GM11168 (cell line): ENCODE measurements around the gene MFF.
"Not testable (repeated sequence)": the region's sequence is repeated elsewhere in the genome, so short reads cannot be mapped to it uniquely, and the experiment has no call there.

Experiments
- in situ Hi-C: fragments of 300-500 bp; cut with MboI; formaldehyde crosslinking; loops from one replicate; pipeline ENCODE4 v1.12.0; 2022; ENCODE audit warnings: low sequenced_read_pairs; ENCODE audit not compliant: unreplicated experiment

MFF gene

DNA sequence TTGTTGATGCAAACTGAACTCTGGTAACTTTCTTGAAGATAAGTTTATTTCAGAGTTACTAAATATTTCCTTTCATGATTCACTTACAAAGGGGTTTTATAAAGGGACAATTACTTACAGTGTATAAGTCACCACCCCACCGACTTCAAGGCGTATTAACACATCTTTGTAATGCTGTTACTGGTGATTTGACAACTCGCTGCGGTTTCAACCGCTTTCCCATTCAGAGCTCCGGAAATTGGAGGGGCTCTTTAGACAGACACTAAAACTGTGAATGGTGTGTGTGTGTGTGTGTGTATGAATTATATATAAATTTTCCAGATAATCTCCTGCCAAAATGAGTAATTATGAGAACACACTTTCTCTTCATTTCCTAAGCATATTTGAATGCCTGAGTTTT is 49.1 kb downstream of the MFF start:
- in situ Hi-C loops = no loop called here

DNA sequence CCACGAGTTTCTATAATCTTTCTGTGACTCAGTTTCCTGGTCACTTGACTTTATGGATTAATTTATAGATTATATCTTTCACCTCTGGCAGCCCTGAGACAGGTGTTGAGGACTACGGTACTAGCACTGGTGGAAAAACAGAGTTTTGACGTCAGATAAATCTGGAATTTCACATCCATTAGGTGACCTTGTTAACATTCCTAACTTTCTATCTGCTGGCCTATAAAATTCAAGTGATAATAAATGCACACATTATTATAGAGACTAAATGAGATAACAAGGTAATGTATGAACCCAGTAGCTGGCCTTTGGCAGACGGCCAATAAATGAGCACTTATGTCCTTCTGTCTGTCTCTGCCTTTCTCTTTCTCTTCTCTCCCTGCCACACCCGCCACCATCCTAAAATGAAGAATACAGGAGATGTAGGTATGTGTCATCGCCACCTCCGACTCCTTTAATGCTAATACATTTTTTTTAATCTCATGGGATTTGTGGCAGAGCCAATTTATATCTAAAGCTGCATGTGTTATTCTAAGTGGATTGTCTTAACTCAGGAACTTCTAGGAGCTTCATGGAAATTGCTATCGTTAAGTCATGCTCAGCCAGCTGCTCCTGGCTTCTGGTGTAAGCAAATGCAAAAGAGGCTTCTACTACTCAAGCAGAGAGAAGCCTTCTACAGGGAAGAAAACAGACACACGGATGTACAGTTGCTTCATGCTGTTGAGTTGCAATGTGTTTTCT is 51.8 kb downstream of the MFF start:
- in situ Hi-C loops = no loop called here

DNA sequence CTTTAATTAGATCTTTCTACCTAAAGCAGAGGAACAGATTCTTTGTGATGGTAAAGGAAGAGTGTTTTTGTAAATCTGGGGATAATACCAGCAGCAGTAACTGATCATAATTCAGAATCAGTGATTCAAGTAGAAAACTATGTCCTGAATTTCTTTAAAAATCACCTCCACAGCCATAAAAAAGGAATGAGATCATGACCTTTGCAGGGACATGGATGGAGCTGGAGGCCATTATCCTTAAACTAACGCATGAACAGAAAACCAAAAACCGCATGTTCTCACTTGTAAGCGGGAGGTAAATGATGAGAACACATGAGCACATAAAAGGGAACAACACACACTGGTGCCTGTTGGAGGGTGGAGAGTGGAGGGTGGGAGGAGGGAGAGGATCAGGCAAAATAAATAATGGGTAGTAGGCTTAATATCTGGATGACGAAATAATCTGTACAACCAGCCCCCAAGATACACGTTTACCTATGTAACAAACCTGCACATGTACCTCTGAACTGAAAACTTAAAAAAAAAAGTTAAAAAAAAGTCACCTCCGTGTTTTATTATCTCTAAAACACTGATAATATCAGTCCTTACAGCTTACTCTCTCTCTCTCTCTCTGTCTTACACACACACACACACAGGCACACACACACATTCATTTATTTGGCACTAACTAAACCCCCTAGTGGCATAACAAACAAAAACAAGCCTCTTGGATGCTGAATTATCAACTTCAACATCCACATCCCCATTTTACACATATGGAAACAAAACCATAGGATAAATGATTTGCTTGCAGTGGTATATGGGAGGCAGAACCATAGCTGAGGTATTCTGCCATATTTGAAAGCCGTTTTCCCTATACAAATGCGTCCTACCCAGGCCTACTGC is 52.7 kb downstream of the MFF start:
- in situ Hi-C loops = no loop called here

DNA sequence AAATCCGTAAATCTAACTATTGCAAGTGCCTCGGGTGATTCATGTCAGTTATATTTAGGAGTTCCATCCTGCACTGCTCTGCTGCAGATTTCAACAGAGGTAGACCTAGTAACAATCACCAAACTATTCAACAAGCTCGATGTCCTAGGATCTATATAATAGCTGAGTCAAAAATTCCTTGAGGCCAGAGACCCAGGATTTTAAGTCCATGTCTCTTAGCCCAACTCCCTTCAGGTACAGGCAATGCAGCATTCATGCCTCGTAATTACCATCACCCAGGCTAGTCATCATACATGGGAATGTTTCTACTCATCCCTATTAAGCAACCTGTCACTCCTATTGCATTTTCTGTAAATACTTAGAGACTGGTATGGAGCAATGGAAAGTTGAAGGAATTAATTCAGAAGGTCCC is 53.3 kb downstream of the MFF start:
- in situ Hi-C loops = no loop called here

DNA sequence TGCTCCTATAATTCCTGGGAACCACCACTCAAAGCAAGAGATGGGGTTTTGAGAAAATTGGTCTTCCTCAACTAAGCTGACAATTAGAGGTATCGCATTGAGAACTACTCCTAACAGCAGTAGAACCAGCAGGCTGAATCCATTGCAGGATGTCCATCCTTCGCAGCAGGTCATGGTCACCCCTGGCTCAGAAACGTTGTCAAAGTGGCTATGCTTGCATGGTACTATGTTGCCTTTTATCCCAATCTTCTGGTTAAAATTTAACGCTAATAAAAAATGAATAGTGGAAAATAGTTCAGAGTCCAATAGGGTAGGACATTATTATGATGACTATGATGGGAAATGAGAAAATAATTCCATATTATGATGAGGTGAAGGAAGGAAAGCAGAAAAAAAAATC is 54.0 kb downstream of the MFF start, which contains the start of gene TM4SF20:
TM4SF20 (minus strand) TSS at position 212 of the 400 bp plus-strand sequence; CDS start at position 174, 38 bp downstream.
- in situ Hi-C loops = no loop called here

DNA sequence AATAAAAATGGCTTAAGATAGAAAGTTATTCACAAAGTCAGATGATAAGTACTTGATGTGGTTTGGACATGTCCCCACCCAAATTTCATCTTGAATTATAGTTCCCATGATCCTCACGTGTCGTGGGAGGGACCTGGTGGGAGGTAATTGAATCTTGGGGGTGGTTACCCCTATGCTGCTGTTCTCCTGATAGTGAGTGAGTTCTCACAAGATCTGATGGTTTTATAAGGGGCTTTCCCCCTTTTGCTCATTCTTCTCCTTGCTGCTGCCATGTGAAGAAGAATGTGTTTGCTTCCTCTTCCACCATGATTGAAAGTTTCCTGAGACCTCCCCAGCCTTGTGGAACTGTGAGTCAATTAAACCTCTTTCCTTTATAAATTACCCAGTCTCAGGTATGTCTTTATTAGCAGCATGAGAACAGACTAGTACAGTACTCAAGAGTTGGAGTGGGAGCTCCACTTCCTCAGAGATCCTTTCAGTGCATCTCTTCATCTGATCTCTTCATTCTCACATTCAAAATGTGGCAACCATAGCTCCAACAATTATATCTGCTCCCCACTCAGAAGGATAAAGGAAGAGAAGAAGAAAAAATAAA is 57.3 kb downstream of the MFF start:
- in situ Hi-C loops = not testable (repeated sequence)

DNA sequence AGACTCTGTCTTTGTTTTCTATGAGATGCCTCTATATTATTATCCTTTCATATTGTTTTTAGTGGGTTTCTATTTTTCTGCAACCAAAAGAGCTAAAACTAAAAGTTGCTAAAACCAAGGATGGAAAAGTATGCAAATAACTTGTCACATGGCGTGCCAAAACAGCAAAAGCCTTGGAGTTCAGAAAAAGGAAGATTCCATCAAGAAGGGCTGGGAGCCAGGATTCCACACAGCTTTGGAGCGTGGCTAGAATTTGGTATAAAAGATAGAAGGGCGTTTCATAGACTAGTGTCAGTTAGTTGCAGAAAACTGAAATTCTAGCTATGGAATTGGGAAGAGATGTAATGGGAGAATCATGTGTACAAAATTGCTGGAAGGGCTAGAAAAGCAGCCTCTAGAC is 58.6 kb downstream of the MFF start:
- in situ Hi-C loops = no loop called here

DNA sequence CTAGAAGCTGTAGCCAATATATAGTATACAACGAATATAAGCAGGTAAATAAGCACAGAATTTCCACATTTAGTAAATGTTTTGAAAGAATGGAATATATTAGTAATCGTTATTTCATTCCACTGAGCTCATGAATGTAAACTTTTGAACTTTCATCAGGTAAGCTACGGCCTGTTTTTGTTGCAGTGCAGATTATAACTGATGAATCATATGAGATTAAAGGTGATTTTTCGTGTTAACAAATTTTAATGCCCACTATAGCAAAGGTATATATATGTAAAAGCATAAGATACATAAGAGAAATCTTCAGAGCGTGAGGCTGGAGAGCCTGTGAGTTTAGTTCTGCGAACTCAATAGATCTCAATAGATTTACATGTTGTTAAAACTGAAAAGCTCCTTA is 61.6 kb downstream of the MFF start:
- in situ Hi-C loops = no loop called here

DNA sequence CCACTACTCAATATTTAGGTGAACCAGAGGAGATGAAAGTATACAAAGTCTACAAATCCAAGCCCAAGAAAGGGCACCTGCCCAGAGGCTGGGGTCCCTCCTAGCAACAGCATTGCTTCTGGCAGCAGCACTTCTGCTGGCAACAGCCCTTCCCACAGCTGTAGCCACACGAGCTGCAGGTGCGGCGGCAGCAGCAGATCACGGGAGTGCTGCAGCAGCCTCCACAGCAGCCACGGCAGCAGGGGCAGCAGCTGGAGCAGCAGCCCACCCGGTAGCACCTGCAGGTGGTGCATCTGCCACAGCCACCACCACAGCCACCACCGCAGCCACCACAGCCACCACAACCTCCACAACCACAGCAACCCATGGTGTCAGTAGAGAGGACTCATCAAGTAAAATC is 62.5 kb downstream of the MFF start, which contains the start of gene SCYGR1:
SCYGR1 (minus strand) TSS at position 367 of the 400 bp plus-strand sequence; CDS start at position 367, 0 bp downstream.
- in situ Hi-C loops = not testable (repeated sequence)

DNA sequence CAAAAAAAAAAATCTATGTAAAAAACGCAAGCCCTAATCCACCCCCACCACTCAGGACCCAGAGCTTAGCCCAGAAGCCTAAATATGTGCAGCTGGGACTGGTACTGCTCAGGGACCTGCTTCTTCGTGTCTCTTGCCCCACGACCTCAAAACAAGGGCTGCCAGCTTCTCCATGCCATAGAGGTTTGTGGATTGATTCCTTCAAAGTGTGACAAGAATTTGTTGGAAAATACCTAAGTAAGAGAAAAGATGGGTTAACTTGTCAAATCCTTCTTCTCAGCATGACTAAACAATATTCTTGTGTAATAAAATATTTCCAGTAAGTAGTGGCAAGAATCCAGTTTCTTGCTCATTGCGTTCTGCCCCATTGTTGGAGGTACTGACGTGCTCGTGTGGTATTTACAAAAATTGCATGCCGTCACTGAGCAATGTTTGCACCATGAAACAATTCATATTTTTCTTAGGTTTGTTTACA is 63.5 kb downstream of the MFF start:
- in situ Hi-C loops = no loop called here

DNA sequence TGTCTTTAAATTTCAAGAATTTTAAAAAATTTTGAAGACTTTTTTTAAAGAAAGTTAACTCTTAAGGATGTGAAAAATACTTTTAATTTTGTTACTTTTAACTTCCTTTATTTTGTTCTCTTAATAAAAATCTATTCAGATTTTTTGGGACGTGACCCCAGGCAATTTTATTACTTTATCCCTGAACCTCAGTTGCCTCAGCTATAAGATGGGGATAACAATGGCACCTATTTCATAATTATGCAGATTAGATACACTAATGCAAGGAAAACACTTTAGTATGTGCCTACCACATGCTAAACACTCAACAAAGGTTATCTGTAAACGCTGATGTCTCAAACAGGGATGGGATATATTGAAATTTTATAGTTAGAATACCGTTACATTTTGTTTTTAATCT is 64.2 kb downstream of the MFF start:
- in situ Hi-C loops = no loop called here

DNA sequence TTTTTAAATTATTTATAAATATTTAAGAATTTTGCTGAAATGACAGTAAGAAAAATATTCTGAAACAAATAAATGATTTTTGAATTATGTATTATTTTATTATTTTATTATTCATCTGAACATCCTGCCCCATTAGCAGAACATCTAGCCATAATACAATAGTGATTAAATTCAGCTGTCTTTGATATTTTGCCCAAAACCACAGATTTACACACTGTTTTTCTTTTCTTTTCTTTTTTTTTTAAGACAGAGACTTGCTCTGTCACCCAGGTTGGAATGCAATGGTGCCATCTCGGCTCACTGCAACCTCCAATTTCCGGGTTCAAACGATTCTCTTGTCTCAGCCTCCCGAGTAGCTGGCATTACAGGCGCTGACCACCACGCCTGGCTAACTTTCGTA is 64.6 kb downstream of the MFF start:
- in situ Hi-C loops = no loop called here

DNA sequence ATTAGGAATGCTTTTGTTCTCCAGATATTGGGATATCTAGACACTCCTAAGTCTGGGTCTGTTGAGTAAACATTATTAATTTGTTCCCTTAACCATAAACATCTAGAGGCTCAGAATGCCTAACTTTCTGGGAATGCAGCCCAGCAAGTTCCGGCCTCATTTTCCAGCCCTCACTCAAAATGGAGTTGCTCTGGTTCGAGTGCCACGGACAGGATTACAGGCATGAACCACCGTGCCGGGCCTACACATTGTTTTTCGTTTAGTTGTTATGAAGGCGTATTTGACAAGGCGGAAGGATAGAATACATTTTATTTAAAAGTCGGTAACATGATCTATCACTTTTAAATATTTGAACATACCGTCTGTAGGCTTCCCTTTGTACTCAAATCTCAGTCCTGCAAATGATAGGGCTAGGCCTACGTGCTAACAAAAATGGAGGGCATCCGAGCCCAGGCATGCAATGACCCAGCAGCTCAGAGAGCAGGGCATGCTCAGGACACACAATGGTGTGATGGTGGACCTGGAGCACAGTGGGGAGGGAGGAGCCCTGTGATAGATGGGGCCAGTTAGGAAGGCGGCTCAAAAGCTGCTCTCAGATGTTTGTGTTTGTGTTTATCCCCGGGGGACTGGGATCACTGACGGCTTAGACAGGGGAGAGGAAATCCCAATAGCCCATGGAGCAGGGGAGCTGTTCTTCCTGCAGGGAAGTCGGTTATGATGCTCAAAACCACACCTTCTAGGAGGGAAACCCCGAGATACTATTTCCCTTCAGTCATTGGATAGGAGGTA is 65.6 kb downstream of the MFF start:
- in situ Hi-C loops = no loop called here

DNA sequence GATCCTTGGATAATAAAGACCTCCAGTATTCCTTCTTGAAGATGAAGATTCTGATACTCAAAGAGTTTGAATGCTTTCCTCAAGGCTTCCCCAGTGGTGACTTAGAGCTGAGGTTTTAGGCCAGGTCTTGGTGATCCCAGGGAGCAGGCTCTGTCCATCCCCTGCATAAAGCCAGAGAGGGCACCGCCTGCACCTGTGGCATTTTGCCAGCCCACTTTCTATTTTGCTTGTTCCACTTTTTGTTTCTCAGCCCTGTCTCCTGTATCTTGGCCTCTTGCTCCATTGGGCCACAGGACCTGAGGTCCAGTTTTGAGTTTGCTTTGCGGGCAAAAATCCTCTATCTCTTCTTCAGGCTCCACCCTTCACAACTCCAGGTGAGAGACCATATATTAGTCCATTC is 69.3 kb downstream of the MFF start:
- in situ Hi-C loops = no loop called here

DNA sequence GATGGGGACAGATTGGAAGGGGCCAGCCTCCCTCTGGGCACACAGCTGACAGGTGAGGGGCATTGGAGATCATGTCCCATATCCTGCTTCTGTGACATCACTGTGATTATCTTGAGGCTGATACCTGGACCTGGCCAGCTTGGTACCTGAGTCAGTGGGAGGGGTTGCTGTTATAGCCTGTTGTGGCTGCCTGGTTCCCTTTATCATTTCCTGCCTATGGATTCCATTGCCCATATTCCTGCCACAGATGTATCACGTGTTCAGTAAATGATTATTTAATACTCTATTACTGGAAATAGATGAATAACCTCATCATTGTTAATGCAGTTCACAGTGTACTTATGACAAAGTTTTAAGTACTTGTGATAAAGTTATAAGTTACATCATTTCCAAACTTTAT is 70.5 kb downstream of the MFF start:
- in situ Hi-C loops = no loop called here

DNA sequence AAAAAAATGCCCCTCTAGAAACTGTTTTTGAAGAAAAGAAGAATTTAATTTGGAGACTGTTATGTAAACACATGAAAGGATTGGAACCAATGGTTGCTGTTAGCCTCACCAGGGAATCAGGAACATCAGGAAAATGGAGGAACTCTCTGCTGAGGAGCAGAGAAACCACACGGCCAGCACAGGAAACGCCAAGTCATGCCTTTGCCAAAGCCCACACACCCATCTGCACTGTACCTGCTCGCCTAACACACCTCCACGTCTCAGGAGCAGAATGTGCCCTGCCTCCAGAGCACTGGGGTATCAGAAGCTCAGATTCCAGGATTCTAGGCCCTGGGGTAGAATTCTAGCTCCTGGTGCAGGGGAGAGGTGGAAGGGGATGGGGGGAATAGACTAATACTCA is 72.5 kb downstream of the MFF start:
- in situ Hi-C loops = no loop called here

DNA sequence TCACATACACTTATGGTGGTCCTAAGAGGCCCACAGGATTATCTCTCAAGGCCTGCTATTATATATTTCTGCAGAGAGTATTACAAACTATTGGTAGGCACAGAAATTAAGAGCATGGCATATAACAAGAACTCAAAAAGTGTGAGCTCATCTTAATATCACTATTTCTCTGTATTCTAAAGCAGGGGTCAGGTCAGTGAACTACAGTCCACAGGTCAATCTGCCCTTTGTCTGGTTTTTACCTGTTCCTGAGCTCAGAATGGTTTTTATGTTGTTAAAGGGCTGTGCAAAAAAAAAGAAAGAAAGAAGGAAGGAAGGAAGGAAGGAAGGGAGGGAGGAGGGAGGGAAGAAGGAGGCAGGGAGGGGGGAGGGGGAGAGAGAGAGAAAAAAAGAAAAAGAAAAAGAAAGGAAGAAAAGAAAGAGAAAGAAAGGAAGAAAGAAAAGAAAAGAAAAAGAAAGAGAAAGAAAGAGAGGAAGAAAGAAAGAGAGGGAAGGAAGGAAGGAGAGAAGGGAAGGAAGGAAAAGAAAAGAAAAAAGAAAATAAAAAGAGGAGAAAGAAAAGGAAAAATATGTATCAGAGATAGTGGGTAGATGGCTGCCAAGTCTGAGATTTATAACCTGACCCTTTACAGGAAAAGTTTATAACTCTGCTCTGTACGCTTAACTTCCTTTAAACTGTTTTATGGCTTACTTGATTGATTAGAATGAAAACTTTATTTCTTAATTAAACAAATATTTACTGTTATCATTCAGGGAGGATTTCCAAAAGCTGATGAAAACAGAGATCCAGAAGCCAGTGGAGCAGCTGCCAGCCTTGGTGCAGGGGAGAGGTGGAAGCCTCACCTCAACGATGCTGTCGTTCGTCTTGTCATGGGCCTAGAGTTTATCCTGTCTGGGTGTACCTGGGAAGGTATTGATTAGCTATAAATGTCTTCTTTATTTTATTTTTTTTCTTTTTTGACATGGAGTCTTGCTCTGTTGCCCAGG is 73.9 kb downstream of the MFF start:
- in situ Hi-C loops = no loop called here

DNA sequence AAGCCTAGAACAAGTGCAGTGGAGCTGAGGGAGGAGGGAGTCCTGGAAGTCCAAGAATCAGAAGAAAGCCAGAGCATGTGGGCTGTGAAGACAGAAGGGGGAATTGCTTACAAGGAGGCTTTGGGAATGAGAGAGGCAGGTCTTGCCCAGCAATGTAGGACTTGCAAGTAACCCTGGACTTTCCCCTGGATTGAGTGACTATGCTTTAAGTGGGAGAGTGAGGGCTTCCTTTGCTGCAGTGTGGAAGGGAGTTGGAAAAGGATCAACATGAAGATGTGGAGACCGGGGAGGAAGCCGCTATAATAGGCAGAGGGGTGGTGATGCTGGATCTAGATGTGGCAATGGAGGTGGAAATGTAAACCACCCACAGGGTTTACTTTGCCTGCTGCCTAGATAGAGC is 76.5 kb downstream of the MFF start:
- in situ Hi-C loops = loop anchor here (25.0 kb wide), 1 partner anchor 361 kb away; no protein-coding TSS in a partner anchor

DNA sequence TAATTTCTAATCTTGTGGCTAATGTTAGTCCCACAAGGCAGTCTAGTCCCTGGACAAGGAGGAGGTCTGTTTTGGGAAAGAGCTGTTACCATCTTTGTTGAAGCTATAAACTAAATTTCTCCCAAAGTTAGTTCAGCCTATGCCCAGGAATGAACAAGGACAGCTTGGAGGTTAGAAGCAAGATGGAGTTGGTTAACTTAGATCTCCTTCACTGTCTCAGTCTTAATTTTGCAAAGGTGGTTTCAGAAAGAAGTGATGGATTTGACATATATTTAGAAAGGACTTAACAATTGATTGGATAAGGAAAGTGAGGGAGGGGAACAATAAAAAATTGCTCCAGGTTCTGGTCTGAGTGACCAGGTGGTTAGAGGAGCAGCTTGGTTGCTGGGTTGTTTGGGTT is 77.3 kb downstream of the MFF start:
- in situ Hi-C loops = loop anchor here (25.0 kb wide), 1 partner anchor 360 kb away; no protein-coding TSS in a partner anchor
